HepG2 (cell line): ENCODE results near the gene SALL4. TPM values are rescaled to one million over a fixed set of nuclear protein-coding genes. Genes with fewer than 3 reads are reported as not detected.
"Not testable (repeated sequence)": the region's sequence is repeated elsewhere in the genome, so short reads cannot be mapped to it uniquely, and the experiment has no call there.

Source experiments
- ATAC-seq: fragments of 200-7000 bp; cut with Tn5 transposase; 3 replicates; pipeline ENCODE4 v1.9.1; 2020; ENCODE audit warnings: mild to moderate bottlenecking, moderate library complexity
- BruUV-seq: library from RNA; stranded (reverse); fragments of 400-500 nt; replicated peaks from 2 replicates; lab custom pipeline; 2021; lab: Mats Ljungman, UMichigan
- CTCF ChIA-PET: fragments of 300-600 bp; formaldehyde crosslinking; extraction: SDS; loops from one replicate; lab custom pipeline; 2021; ENCODE audit warnings: low total read pairs, inconsistent platforms, low intra/inter-chr PET ratio; lab: Yijun Ruan, JAX
- POLR2A ChIA-PET: fragments of 350-600 bp; sonication (Branson Sonifier 250); formaldehyde crosslinking; loops from one replicate; lab custom pipeline; 2020; ENCODE audit warnings: antibody characterized with exemption, inconsistent platforms; lab: Yijun Ruan, JAX
- DNase-seq: peaks from one replicate; pipeline ENCODE4 v3.0.0-alpha.2; 2015; ENCODE audit warnings: low spot score
- FAIRE-seq: peaks from 3 replicates; lab custom pipeline; 2011; peaks lifted over from hg19 to GRCh38; lab: Jason Lieb, UNC
- H2AFZ ChIP-seq: one replicate; pipeline ENCODE4 v1.6.1; 2011; ENCODE audit warnings: low read length, inconsistent platforms
- H3K27ac ChIP-seq: fragments of 300-600 bp; 3 replicates; pipeline ENCODE4 v1.8.0; 2011; ENCODE audit warnings: mixed run types, mild to moderate bottlenecking, mixed read lengths, low read length, inconsistent platforms; ENCODE audit not compliant: insufficient read depth; ENCODE audit errors: extremely low read length
- H3K27me3 ChIP-seq, 2 experiments: fragments of 200-600 bp in 1 of 2; 2 replicates in 1 of 2; 3 replicates in 1 of 2; pipeline versions ENCODE4 v1.6.0 to v1.8.0; 2011; ENCODE audit warnings: low read length in 2 of 2, mild to moderate bottlenecking in 2 of 2, moderate library complexity in 2 of 2, inconsistent platforms in 1 of 2; ENCODE audit not compliant: insufficient read depth in 2 of 2, control insufficient read depth in 1 of 2
- H3K36me3 ChIP-seq, 2 experiments: fragments of 200-600 bp in 1 of 2; replicated peaks in 1 of 2; 2 replicates in 1 of 2; 3 replicates in 1 of 2; pipeline versions ENCODE4 v1.5.1 to v1.8.0; 2011; ENCODE audit warnings: low read length in 2 of 2, inconsistent platforms in 1 of 2; ENCODE audit not compliant: insufficient read depth in 2 of 2, control insufficient read depth in 1 of 2
- H3K4me1 ChIP-seq: 2 replicates; pipeline ENCODE4 v1.5.1; 2012; ENCODE audit warnings: low read length, inconsistent platforms; ENCODE audit not compliant: insufficient read depth
- H3K4me2 ChIP-seq: 2 replicates; pipeline ENCODE4 v1.6.0; 2011; ENCODE audit warnings: low read depth, low read length, inconsistent platforms
- H3K4me3 ChIP-seq, 3 experiments: fragments of 200-600 bp in 1 of 3; sonication (generic), shearing (Covaris generic) in 1 of 3; replicated peaks in 1 of 3; 2 replicates each; pipeline ENCODE4 v1.5.1; 2011 to 2016; ENCODE audit warnings: low read length in 3 of 3, inconsistent platforms in 2 of 3, low read depth in 2 of 3, mild to moderate bottlenecking in 2 of 3, control low read depth in 1 of 3, mixed read lengths in 1 of 3; ENCODE audit not compliant: insufficient read depth in 1 of 3
- H3K79me2 ChIP-seq: one replicate; pipeline ENCODE4 v1.6.1; 2011; ENCODE audit warnings: low read length, inconsistent platforms; ENCODE audit not compliant: insufficient read depth
- H3K9ac ChIP-seq: 2 replicates; pipeline ENCODE4 v1.6.0; 2011; ENCODE audit warnings: mild to moderate bottlenecking, low read depth, low read length, inconsistent platforms; ENCODE audit not compliant: insufficient read depth
- H3K9me3 ChIP-seq: 2 replicates; pipeline ENCODE4 v1.5.1; 2012; ENCODE audit warnings: mild to moderate bottlenecking, low read length
- H4K20me1 ChIP-seq: 2 replicates; pipeline ENCODE4 v1.6.0; 2011; ENCODE audit warnings: inconsistent platforms, mild to moderate bottlenecking, low read length, moderate library complexity; ENCODE audit not compliant: insufficient read depth
- MIER3 ChIP-seq: IDR thresholded peaks from 2 replicates; pipeline ENCODE4 v1.6.1; 2016; ENCODE audit warnings: missing compliant biosample characterization, borderline replicate concordance
- RFX3 ChIP-seq: IDR thresholded peaks from 2 replicates; pipeline ENCODE4 v1.6.1; 2016; ENCODE audit warnings: missing biosample characterization, missing genetic modification reagents
- RXRB ChIP-seq: IDR thresholded peaks from 2 replicates; pipeline ENCODE4 v1.6.1; 2016; ENCODE audit warnings: borderline replicate concordance, missing genetic modification reagents, missing compliant biosample characterization
- ZNF644 ChIP-seq: IDR thresholded peaks from 2 replicates; pipeline ENCODE4 v1.6.1; 2016; ENCODE audit warnings: low read depth
- ZNF7 ChIP-seq: IDR thresholded peaks from 2 replicates; pipeline ENCODE4 v1.6.1; 2016; ENCODE audit warnings: missing biosample characterization, missing genetic modification reagents
- WGBS: methylation state at CpG from one replicate; pipeline ENCODE4 v1.1.6; 2017; ENCODE audit warnings: low lambda C conversion rate; 5-methylcytosine and 5-hydroxymethylcytosine counted together
- in situ Hi-C: cut with HindIII; loops from 2 replicates; pipeline ENCODE4 v1.10.0; 2017; ENCODE audit warnings: low pct_unique_long_range_greater_than_20kb; ENCODE audit not compliant: extremely low pct_ligation_motif_present
- intact Hi-C: fragments of 100-400 bp; cut with micrococcal nuclease; formaldehyde crosslinking; loops from one replicate; pipeline ENCODE4 v1.10.0; 2022; ENCODE audit not compliant: unreplicated experiment
- polyA plus RNA-seq, 8 experiments: library from polyadenylated mRNA; depleted of rRNA in 3 of 8; stranded (reverse) in 7 of 8; unstranded in 1 of 8; fragments of >200 nt; fragmentation: Illumina TruSeq in 4 of 8; extraction: Trizol in 4 of 8; gene quantifications; 2 replicates each; pipeline versions ENCODE4 v1.2.1 to v1.2.3, GENCODE V29; 2011 to 2016; ENCODE audit warnings: low read depth in 4 of 8, missing spikeins in 1 of 8, mixed read lengths in 1 of 8; ENCODE audit not compliant: insufficient read depth in 1 of 8
- total RNA-seq, 5 experiments: library from RNA; depleted of rRNA; stranded (reverse); fragments of >200 nt; fragmentation: Illumina TruSeq; extraction: Trizol; gene quantifications; 2 replicates each; pipeline ENCODE4 v1.2.3, GENCODE V29; 2016; ENCODE audit warnings: low read depth in 1 of 5

The SALL4 gene
- total and polyA plus RNA-seq, 2 of the 13 experiments (the other 11 are each of a cell fraction or from before 2014, with no cell fraction given), result 0.33 to 1.8 TPM

GRCh38 chr20:51778229-51778759 lies 24.0 kb downstream of the SALL4 start:
- H3K4me1 ChIP-seq, result peaks cover 37% of the 10 kb centered on the region
- ATAC-seq, DNase-seq, H2AFZ ChIP-seq, BruUV-seq, FAIRE-seq, CTCF ChIA-PET, H4K20me1 ChIP-seq, H3K79me2 ChIP-seq, intact Hi-C loops, in situ Hi-C loops, H3K27ac ChIP-seq, H3K4me3 ChIP-seq, H3K27me3 ChIP-seq, H3K36me3 ChIP-seq, H3K9ac ChIP-seq, POLR2A ChIA-PET, H3K4me2 ChIP-seq, H3K9me3 ChIP-seq: not testable (repeated sequence)
- TF ChIP-seq ZNF7 (CRISPR knock-in tag), result peak; percentile 14; the same call in 1 of the 2 replicates
- peak; percentile 61; the same call in 1 of the 2 replicates for TF ChIP-seq RFX3 (CRISPR knock-in tag)
- 0 out of 2 replicates have a peak, but pooled peaks have one; percentile 27 for TF ChIP-seq MIER3 (CRISPR knock-in tag)
- TF ChIP-seq ZNF644 (CRISPR knock-in tag), result peak; percentile 74
- 63% methylated on average over 4 of the region's 4 CpGs for WGBS

DNA sequence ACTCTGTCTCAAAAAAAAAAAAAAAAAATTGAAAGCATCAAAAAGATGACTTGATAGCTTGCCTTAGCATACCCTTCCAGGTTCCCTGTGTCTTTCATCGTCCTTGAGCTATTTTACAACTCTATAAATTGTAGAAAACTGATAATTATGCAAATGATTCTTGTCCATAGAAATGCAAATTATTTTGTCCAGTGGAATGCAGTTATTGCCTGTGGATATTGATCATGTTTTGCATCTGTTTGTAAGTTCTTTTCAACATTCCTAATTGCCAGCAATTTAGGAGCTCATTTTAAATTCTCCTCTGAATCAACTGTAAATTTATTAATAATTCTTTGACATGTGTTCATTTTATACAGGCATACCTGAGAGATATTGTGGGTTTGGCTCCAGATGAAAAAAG lies 27.1 kb downstream of the SALL4 start:
- Histone ChIP-seq H2AFZ (no peak overlapping the region), H3K4me3 (no peak overlapping the region), H3K36me3 (no peaks in the 10 kb centered on the region), H3K4me1 (peaks cover 8% of the 10 kb centered on the region), H3K79me2 (no peaks in the 10 kb centered on the region), H3K27me3 (peaks cover 1 to 2% of the 10 kb centered on the region in 2 experiments; a peak in 1 of 5 replicates), H3K9me3 (no peaks in the 10 kb centered on the region; the same call in none of the 2 replicates), H3K4me2 (no peak overlapping the region), H3K27ac (no peak overlapping the region), H4K20me1 (no peaks in the 10 kb centered on the region), H3K9ac (no peak overlapping the region)
- DNase-seq (no peak), ATAC-seq (no peak), FAIRE-seq (no peak)
- intact Hi-C loops, result no loop called here
- 40% methylated on average over 1 of the region's 1 CpG for WGBS
- CTCF ChIA-PET, result no interaction called here
- in situ Hi-C loops, result no loop called here
- TF ChIP-seq RXRB (CRISPR knock-in tag), result no peak
- POLR2A ChIA-PET, result interaction anchor here (0.6 kb wide), 1 partner anchor 13 kb away, joined by 4 read pairs; no protein-coding TSS in a partner anchor
- BruUV-seq, result no TSS peak
